AML-193 (cell line): Measurements from ENCODE around the gene HOOK1.
"Not testable (repeated sequence)": the region's sequence is repeated elsewhere in the genome, so short reads cannot be mapped to it uniquely, and the experiment has no call there.

Source experiments
- DNase-seq, 2 experiments: peaks; one replicate each; lab custom pipeline; 2025; lab: John Stamatoyannopoulos, UW

The HOOK1 gene

GRCh38 chr1:59885160-59885832, 70.5 kb downstream of the HOOK1 start:
- no peak for DNase-seq

GRCh38 chr1:59892841-59893811, 78.4 kb downstream of the HOOK1 start:
- no peak for DNase-seq

GRCh38 chr1:59897165-59897564, 82.4 kb downstream of the HOOK1 start:
- DNase-seq = no peak

GRCh38 chr1:59898927-59899326, 84.2 kb downstream of the HOOK1 start:
- no peak for DNase-seq

GRCh38 chr1:59900640-59901039, 85.9 kb downstream of the HOOK1 start:
- DNase-seq = no peak

GRCh38 chr1:59901770-59902388, 87.1 kb downstream of the HOOK1 start:
- no peak for DNase-seq

- DNase-seq = peak; percentile 17 to 21
These were observed 88.5 kb downstream of the HOOK1 start for GRCh38 chr1:59903141-59903754.

GRCh38 chr1:59906931-59907330, 92.2 kb downstream of the HOOK1 start:
- DNase-seq = no peak

- no peak for DNase-seq
These were observed 93.3 kb downstream of the HOOK1 start for GRCh38 chr1:59908084-59908483.

- no peak for DNase-seq
These were observed 93.9 kb downstream of the HOOK1 start for GRCh38 chr1:59908682-59909081.

GRCh38 chr1:59914791-59915286, 100.1 kb downstream of the HOOK1 start:
- not testable (repeated sequence) for DNase-seq

- DNase-seq = no peak
These were observed 100.8 kb downstream of the HOOK1 start for GRCh38 chr1:59915516-59915915.

GRCh38 chr1:59917026-59917784, 102.5 kb downstream of the HOOK1 start:
- no peak for DNase-seq

GRCh38 chr1:59917785-59918180, 103.0 kb downstream of the HOOK1 start:
- DNase-seq = no peak

- DNase-seq = no peak
These were observed 105.0 kb downstream of the HOOK1 start for GRCh38 chr1:59919746-59920145.

- not testable (repeated sequence) for DNase-seq
These were observed 106.6 kb downstream of the HOOK1 start for GRCh38 chr1:59921258-59921899.

- no peak for DNase-seq
These were observed 109.9 kb downstream of the HOOK1 start for GRCh38 chr1:59924653-59925052.
